Inflammatory macrophage treated with lipopolysaccharide for 1 hour (primary cell): ENCODE measurements around the gene ARL15.

ENCODE experiments used
- DNase-seq, 2 donors: peaks; one replicate each; pipeline ENCODE4 v3.0.0-alpha.2; 2020 to 2022

ARL15 gene

DNA sequence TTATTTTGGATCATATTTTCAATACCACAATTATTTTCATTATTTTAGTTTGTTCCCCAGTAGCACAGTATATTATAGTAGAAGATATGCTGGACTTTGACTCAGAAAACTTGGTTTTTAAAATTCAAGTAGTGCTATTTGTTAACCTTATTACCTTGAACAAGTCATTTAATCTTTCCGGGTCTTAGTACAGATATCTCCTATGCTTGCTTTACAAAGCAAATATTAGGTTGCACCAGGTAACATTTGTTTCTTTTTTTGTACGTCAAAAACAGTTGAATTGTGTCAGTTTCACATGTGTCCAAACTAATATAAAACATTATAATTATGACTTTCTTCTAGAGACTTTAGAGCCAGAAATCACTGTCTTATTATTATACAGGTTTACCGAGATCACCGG lies 338.1 kb downstream of the ARL15 start:
- no peak for DNase-seq

- DNase-seq, result no peak
These were observed 338.8 kb downstream of the ARL15 start for GRCh38 chr5:53971551-53971950.

DNA sequence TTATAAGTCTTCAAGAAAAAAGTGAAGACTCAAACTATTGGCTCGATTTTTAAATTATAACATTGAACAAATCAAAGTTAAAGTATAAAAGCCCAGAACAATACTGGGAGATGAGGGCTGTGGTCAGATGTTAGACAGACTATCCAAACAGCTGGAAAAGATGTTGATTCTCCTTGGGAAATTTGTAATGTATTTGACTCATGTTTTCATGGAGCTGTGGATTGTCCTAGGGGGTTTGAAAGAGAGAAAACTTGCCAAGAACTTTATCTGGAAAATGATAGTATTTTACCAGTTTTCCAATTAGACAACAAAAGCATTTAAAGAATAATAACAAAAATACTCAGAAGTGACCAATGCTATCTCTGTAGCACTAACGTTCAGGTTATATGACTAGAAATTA lies 339.2 kb downstream of the ARL15 start:
- no peak for DNase-seq

GRCh38 chr5:53970475-53970874 lies 339.9 kb downstream of the ARL15 start:
- DNase-seq, result no peak

DNA sequence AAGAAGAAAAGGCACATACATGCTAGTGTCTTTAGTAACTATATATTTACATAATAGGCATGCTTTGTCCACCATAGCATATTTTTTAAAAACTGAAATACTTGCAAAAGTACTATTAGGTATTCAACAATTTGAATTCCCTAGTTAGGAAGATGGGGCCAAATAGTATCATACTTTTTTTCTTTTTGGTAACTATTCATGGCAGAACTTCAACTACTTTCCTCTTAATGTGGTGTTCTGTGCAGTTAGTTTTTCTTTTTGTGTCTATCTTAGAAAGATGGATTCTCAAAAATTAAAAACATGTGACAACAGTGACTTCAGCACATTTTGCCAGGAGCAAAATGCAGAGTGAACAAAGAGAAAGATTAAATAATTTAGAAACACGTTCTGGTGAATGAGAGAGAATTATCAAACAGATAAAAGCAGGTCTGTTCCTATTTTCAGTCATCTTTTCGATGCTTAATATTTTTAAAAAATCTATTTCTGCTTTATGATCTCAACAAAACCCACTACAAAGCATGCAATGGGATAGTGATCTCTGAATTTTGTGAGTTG lies 341.1 kb downstream of the ARL15 start:
- DNase-seq, result no peak

- DNase-seq, result no peak
These were observed 344.9 kb downstream of the ARL15 start for GRCh38 chr5:53965459-53965858.

DNA sequence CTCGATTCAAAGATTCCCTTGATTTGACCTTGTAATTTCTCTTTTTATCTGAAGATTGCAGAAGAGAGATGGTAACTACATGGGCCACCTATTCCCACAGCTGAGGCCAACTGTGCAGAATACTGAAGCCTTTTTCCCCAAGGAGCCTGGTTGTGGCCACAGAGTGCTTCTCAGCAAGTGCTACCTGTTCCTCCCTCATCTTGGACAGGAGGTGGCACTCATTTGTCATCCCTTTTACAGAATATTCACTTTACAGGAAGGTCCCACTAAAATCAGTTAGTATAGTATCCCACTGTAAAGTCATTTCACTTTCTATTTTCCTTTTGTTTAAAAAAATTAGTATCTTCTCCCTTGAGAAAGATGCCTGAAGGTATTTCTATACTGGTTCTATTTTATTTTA lies 346.4 kb downstream of the ARL15 start:
- no peak for DNase-seq

DNA sequence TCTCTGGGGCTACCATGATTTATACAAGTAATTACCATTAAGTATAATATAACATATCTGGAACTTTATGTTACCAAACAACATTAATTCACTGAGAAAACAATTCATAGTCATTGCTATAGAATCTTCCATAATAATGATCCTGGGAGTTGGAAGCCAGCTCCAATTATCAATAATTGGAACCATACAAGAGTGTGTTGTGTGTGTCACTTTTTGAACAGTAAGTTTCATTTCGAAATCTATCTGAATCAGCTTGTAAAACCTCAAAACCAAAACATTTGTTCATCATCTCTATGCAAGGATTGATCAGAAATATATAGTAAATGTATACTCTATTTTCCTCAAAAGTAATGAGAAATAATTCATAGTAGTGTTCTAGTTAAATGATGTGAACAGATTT lies 348.1 kb downstream of the ARL15 start:
- DNase-seq, result no peak

DNA sequence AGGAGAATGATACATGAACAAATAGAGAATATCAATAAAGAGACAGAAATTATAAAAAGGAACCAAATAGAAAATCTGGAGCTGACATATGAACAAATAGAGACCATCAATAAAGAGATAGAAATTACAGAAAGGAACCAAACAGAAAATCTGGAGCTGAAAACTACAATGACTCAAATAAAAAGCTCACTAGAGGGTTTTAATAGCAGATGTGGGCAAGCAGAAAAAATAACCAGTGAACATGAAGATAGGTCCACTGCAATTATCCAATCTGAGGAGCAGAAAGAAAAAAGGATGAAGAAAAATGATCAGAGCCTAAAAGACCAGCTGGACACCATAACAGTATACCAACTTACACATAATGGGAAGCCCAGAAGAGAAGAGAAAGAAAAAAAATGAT lies 353.7 kb downstream of the ARL15 start:
- no peak for DNase-seq

- peak; percentile 26 to 32 for DNase-seq
These were observed 354.2 kb downstream of the ARL15 start for GRCh38 chr5:53956196-53956595.

GRCh38 chr5:53950621-53951020 lies 359.8 kb downstream of the ARL15 start:
- no peak for DNase-seq

DNA sequence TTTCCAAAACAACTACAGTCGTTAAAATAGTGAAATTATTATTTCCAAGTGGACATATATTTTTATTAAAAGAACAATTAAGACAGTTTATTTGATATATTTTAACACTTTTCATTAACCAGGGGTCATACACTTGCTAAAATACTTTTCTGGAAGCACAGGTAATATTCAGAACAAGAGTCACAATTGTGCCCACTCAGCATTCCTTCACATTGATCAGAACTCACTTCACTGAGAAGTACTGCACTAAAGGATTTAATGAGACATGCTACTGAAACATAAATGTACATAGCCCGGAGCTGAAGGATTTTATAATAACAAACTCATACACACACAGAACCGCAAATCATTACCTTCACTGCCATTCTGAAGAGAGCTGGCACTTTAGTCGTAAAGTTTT lies 361.8 kb downstream of the ARL15 start:
- DNase-seq, result no peak

GRCh38 chr5:53946405-53947100 lies 363.8 kb downstream of the ARL15 start:
- DNase-seq, result no peak

DNA sequence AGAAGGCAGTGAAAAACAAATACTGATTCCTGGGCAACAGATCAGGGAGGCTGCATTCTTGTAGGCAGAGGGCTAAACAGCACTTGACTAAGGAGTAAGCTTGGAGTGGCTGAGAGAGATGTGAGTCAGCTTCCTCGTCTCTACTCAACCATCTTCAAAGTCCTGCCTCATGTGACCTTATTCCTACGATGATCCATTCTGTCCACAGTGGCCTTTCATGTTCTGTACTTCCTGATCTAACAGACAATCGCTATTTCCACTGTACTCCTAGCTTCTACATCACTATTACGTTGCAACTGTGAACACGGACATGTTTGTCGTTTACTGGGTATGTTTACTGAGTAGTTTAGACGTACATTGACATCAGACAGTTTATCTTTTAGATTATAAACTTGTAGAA lies 365.4 kb downstream of the ARL15 start:
- DNase-seq, result peak; percentile 18 to 41

DNA sequence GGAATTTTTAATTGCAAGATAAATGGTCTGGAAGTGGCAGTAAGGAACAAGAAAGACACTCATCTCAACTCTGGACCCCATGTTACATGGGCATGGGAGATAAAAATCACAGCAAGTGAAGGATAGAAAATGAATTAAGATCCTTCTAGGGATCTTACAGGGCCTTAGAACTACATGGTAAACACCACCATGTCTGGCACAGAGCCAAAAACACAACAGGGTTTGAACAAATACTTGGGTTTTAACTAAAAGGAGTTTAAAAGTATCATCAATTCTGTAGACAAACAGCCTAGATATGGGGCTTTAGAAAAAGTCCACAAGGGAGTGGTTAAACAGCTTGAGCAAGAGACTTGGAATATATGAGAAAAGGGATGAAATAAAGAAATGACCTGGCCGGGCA lies 366.4 kb downstream of the ARL15 start:
- no peak for DNase-seq

- DNase-seq, result peak; percentile 31 to 37
These were observed 367.6 kb downstream of the ARL15 start for GRCh38 chr5:53942724-53943123.

DNA sequence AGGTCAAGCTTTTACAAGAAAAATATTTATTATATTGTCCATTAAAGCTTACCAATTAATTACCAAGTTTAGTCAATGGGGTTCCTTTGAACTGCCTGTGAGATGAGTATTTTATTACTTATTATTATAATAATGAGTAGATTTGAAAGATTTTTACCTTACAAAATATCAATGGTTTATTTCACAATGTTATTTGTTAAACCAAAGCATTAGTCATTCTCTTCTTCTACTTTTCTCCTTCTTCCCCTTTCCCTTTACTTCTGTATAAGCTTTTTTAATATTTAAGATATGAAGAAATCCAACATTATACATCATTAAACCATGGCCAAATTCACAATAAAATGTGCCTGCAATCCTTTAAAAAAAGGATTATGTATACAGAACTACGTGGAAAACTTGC lies 369.5 kb downstream of the ARL15 start:
- DNase-seq, result peak; percentile 52 to 65

DNA sequence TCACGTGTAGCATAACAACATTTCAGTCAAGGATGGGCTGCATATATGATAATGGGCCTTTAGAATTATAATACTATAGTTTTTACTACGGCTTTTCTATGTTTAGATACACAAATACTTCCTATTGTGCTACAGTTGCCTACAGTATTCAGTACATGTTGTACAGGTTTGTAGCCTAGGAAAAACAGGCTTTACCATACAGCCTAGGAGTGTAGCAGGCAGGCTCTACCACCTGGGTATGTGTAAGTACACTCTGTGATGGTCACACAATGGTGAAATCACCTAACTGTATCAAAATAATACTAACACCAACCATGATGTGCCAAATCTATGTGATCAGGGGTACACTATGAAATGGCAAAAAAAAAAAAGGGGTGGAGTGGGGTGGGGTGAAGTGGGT lies 372.9 kb downstream of the ARL15 start:
- no peak for DNase-seq

DNA sequence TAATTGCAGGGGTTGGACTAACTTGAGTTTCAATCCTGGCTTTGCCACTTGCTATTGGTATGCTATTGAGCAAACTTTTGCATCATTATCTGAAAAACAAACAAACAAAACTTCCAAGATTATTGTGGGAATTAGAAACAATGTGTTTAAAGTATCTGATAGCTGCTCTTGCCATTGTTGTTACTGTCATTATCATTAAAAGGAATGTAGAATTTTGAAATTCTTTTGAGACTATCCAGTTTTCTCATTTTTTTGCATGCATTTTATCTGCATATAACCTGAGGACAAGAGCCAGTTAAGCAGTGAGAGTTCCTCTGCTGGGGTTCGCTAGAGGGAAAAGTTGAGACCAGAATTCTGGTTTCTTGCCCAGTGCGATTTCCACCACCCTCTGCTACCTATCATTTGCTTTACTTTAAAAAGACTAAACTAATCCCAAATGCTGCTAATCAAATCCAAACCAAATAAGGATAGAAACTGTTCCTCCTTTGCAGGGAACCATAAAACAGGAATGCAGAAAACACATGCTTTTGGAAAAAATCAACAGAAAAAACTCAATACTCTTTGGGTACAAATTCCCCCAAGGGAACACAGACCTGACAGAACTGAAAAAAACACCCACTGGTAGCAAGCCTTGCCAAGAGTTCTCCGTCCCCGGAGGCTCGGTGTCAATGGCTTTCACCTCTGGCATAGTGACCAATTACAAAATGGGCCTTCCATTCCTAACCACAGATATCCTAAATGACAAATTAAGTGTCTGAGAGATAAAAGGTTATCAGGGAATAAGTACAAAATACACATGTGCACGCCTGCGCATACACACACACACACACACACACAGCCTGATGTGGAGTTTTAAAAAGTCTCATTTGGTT lies 373.7 kb downstream of the ARL15 start:
- DNase-seq, result no peak

DNA sequence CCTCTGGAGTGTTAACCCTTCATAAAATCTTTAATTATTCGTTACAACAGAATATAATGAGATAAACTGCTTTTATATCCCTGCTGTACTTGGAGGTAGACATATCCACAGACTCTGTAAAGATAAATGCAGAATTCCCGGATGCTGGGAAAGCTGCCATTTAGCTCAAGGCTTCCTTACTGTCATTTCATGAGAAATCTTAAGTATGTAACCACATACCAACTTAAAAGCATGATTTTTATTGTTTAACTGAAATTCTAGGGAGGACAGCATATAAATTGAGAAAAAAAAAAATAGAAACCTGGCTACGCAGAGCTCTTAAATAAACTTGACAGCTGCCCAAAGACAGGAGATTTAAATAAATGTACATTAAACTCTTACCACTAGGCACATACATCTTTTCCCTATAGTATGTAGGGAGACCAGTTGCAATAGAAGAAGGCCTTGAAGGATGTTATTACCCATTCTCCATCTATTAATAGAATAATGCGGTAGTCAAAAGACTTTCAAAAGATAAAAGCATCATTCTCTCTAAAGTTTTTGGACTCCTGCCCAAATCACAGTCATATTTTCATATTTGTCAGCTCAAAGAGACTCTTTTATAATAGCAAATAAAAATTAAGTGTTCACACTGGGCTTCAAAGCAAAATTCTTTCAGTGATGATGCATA lies 376.1 kb downstream of the ARL15 start:
- no peak for DNase-seq

DNA sequence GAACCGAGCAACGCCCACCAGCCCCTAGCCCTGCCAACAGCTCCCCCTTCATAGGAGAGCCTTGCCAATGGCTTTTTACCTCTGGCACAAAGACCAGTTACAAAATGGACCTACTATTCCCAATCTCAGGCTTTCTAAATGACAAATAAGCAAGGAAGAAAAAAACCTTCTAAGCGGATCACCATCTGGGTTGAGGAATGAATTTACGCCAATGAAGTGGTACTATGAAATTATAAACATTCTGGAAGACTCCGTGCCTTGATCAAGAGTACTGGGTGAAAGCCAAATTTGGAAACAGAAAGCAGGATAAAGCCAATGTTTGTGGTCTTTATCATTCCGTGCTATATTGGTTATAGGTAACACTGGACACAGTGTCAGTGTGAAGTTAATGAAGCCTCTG lies 378.0 kb downstream of the ARL15 start:
- DNase-seq, result no peak

GRCh38 chr5:53930457-53930856 lies 379.9 kb downstream of the ARL15 start:
- no peak for DNase-seq

- DNase-seq, result no peak
These were observed 380.8 kb downstream of the ARL15 start for GRCh38 chr5:53929570-53929969.

GRCh38 chr5:53929152-53929551 lies 381.2 kb downstream of the ARL15 start:
- no peak for DNase-seq
